Type B pancreatic cell (in vitro differentiated cells): Measurements from ENCODE around the gene CDK18. TPM values are rescaled to one million over a fixed set of nuclear protein-coding genes. Genes with fewer than 3 reads are reported as not detected.
A peak's percentile ranks its signal among the peaks of the same experiment; 100 is the strongest.

Experiments
- DNase-seq: peaks from one replicate; pipeline ENCODE4 v3.0.0; 2021; ENCODE audit warnings: mixed read lengths; ENCODE audit not compliant: unreplicated experiment; ENCODE audit errors: extremely low spot score
- H3K27ac Mint-ChIP-seq: 2 replicates; pipeline ENCODE4 v1.8.0; 2021; ENCODE audit warnings: mild to moderate bottlenecking, mixed read lengths
- H3K27me3 Mint-ChIP-seq: 2 replicates; pipeline ENCODE4 v1.8.0; 2021; ENCODE audit warnings: mixed read lengths
- H3K36me3 Mint-ChIP-seq: 2 replicates; pipeline ENCODE4 v1.8.0; 2021; ENCODE audit warnings: mixed read lengths
- H3K4me1 Mint-ChIP-seq: one replicate; pipeline ENCODE4 v1.8.0; 2021; ENCODE audit warnings: mixed read lengths; ENCODE audit not compliant: unreplicated experiment
- H3K4me3 Mint-ChIP-seq: 2 replicates; pipeline ENCODE4 v1.8.0; 2021; ENCODE audit warnings: mild to moderate bottlenecking, mixed read lengths
- H3K9me3 Mint-ChIP-seq: 2 replicates; pipeline ENCODE4 v1.8.0; 2021; ENCODE audit warnings: mixed read lengths
- total RNA-seq: library from RNA; stranded (reverse); gene quantifications from 2 replicates; pipeline ENCODE4 v1.2.1, GENCODE V29; 2021; ENCODE audit warnings: low replicate concordance
- TF ChIP-seq, protein P1 (sequence below): fragments of 200-600 bp; sonication (generic); conservative IDR thresholded peaks from 2 replicates; pipeline ENCODE4 v1.5.0; 2021; ENCODE audit warnings: antibody characterized with exemption, mild to moderate bottlenecking

The CDK18 gene
- total RNA-seq, 1 donor from 2014 or later = 19.3 TPM

DNA sequence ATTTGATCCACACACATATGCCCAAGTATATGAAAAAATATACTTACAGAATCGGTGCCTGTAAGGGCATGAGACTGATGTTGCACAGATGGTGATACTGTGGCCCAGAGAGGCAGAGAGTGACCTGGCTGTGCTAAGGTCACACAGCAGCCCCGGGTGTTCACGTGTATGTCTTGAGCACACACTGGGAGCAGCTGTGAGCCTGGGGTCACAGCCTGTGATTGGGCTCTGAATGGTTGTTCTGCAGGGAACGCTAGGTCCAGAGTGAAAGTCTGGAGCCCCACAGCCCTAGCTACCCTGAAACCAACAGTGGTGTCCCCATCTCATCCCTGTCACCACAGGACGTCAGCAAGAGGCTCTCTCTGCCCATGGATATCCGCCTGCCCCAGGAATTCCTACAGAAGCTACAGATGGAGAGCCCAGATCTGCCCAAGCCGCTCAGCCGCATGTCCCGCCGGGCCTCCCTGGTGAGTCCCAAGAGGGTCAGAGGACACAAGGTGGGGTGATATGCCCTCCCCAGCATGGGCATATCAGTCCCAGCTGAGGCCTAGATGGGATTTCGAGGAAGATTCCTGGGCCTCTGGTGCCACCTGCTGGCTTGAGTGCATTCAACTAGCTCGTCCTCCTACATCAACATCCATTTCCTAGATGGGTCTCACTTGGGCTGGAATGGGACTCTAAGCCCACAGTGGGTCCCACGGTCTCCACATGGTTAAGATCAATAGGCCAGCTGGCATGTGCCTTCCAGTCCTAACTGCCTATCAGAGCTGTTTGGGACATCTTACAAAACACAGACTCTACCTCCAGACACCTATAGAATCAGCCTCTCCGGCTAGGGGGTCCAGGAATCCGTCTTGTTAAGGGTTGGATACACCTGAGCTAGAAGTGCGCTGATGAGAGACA is 19.7 kb downstream of the CDK18 start:
- no peak overlapping the region for H3K27ac Mint-ChIP-seq
- H3K27me3 Mint-ChIP-seq = peaks cover 3% of the 10 kb centered on the region
- H3K4me3 Mint-ChIP-seq = no peak overlapping the region
- TF ChIP-seq, protein P1, sequence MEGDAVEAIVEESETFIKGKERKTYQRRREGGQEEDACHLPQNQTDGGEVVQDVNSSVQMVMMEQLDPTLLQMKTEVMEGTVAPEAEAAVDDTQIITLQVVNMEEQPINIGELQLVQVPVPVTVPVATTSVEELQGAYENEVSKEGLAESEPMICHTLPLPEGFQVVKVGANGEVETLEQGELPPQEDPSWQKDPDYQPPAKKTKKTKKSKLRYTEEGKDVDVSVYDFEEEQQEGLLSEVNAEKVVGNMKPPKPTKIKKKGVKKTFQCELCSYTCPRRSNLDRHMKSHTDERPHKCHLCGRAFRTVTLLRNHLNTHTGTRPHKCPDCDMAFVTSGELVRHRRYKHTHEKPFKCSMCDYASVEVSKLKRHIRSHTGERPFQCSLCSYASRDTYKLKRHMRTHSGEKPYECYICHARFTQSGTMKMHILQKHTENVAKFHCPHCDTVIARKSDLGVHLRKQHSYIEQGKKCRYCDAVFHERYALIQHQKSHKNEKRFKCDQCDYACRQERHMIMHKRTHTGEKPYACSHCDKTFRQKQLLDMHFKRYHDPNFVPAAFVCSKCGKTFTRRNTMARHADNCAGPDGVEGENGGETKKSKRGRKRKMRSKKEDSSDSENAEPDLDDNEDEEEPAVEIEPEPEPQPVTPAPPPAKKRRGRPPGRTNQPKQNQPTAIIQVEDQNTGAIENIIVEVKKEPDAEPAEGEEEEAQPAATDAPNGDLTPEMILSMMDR = peak; percentile 93
- no peak for DNase-seq
- H3K36me3 Mint-ChIP-seq = no peaks in the 10 kb centered on the region
- H3K9me3 Mint-ChIP-seq = no peaks in the 10 kb centered on the region
- H3K4me1 Mint-ChIP-seq = peaks cover 19% of the 10 kb centered on the region

DNA sequence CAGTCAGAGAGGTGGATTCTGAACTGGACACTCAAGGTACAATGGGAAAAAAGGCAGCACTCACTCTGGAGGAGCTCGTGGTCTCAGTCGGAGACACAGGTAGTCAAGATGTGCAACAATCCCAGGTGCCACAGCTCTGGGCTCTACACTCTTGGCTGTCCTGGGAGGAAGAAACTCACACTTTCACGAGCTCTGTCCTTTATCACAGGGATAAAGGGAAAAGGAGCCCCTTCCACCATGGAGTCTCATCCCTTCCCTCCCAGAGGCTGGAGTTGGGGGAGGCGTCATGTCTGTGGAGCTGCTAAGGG is 20.3 kb downstream of the CDK18 start:
- H3K27me3 Mint-ChIP-seq = peaks cover 3% of the 10 kb centered on the region
- no peaks in the 10 kb centered on the region for H3K9me3 Mint-ChIP-seq
- no peaks in the 10 kb centered on the region for H3K36me3 Mint-ChIP-seq
- H3K27ac Mint-ChIP-seq = no peak overlapping the region
- no peak overlapping the region for H3K4me3 Mint-ChIP-seq
- TF ChIP-seq, protein P1 = no peak
- no peak for DNase-seq
- peaks cover 13% of the 10 kb centered on the region for H3K4me1 Mint-ChIP-seq

DNA sequence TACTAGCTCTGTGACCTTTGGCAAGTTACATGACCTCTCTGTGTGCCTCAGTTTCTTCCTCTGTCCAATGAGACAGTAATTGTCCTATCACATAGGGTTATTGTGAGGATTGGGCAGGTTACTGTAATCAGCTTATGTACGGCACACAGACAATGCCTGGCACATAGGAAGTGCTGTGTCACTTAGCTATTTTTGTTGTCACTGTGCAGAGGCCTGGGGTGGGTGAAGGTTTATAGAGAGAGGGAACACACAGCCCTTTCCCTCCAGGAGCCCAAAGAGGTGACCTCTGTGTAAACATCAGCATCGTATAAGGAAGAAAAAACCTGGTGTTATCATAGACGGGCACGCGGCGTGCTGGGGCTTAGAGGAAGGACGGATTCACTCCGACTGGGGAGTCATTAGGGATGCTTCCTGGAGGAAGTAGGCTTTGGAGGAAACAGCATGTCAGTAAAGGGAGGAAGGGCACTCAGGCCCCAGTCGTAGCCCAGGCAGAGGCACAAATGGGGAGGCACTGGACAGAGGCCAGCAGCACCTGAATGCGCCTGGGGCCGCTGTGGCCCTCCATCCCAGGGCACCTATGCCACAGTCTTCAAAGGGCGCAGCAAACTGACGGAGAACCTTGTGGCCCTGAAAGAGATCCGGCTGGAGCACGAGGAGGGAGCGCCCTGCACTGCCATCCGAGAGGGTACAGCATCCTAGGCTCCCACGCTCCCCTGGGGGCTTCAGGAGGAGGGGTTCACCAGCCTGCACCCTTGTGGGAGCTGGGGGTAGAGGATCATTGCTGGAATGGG is 21.2 kb downstream of the CDK18 start:
- H3K27me3 Mint-ChIP-seq = peaks cover 4% of the 10 kb centered on the region
- peaks cover 10% of the 10 kb centered on the region for H3K4me1 Mint-ChIP-seq
- DNase-seq = no peak
- no peaks in the 10 kb centered on the region for H3K36me3 Mint-ChIP-seq
- no peak overlapping the region for H3K4me3 Mint-ChIP-seq
- H3K27ac Mint-ChIP-seq = no peak overlapping the region
- TF ChIP-seq, protein P1 = no peak
- no peaks in the 10 kb centered on the region for H3K9me3 Mint-ChIP-seq

DNA sequence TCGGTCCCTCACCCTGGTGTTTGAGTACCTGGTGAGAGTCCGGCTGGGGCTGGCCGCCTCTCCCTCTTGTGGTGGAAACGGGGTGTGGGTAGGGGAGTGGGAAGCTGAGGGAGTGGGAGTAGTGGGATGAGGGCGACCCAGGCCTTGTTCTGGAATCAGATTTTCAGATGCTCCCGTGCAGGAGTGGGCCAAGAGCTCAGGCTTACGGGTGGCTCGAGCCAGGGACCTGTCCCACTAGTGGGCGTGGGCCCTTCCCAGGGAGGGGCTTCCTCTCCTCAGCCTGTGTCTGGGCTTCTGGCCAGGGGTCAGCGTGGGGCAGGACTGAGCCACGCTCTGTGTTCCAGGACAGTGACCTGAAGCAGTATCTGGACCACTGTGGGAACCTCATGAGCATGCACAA is 22.0 kb downstream of the CDK18 start:
- Mint-ChIP-seq H3K4me3 (no peak overlapping the region), H3K27ac (no peak overlapping the region), H3K36me3 (no peaks in the 10 kb centered on the region), H3K27me3 (peaks cover 6% of the 10 kb centered on the region), H3K4me1 (peaks cover 10% of the 10 kb centered on the region), H3K9me3 (no peaks in the 10 kb centered on the region)
- TF ChIP-seq, protein P1 = no peak
- no peak for DNase-seq

DNA sequence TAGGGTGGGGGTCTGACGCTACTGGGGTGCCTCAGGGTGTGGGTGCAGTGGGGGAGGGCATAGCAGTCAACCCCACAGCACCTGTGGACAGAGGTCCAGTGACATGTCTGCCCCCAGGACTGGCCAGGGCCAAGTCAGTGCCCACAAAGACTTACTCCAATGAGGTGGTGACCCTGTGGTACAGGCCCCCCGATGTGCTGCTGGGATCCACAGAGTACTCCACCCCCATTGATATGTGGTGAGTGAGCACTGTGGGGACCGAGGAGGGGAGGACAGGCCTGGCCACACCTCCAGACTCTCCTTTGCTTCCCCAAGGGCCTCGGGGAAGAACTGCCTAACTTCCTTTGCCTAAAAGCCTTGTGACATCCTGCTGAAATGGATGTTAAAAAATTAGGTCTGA is 23.5 kb downstream of the CDK18 start:
- Mint-ChIP-seq H3K4me3 (no peak overlapping the region), H3K27ac (no peak overlapping the region), H3K36me3 (no peaks in the 10 kb centered on the region), H3K9me3 (no peaks in the 10 kb centered on the region), H3K27me3 (peaks cover 6% of the 10 kb centered on the region), H3K4me1 (peaks cover 14% of the 10 kb centered on the region)
- no peak for DNase-seq
- TF ChIP-seq, protein P1 = no peak
